ENCODE measurements around the gene RFX4.

RFX4 gene

DNA sequence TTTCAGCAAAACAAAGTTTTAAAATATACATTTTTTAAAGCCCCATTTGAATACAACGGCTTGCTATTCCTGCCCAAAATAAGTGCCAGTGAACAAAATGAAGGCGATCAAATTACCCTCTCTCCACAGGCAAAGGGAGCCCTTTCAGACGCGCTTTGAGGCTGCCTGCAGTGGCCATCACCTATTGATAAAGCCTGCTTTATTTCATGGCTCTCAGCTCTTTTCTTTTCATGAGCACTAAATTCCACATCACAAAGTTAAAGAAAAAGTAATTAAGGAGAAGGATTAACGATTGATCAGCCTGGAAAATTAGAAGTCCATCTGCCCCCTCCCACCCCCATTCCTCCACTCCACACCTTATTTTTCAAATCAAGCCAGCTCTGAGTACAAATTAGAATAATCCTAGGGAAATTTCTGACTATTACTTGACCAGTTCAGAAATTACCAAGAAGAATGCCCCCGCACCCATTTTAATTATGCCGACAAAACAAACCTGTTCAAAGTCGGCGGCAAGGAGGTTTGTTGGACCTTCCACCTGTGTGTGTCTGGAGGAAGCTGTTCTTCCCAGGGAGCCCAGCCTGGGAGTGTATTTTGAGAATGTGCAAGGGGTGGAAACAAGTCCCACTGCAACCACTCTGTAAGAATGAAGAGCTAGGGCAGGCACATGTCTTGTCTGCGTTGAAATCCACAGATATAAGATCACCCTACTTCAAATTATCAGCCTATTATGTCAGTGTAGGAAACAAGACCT lies 127.5 kb downstream of the RFX4 start:
- Histone ChIP-seq H3K27ac (no peak overlapping the region), H3K9ac (no peak overlapping the region), H3K4me1 (no peaks in the 10 kb centered on the region), H3K4me2 (no peak overlapping the region), H4K20me1 (no peaks in the 10 kb centered on the region), H3K27me3 (no peaks in the 10 kb centered on the region), H3K4me3 (no peak overlapping the region), H3K9me3 (replicated peaks in 1 of 11) (no peaks in the 10 kb centered on the region), H3K36me3 (no peaks in the 10 kb centered on the region)
- no peak for TF ChIP-seq Cebpa-rat (IDR thresholded peaks at IDR 0.05)

- no peak overlapping the region for H3K4me3 ChIP-seq
- no peak for TF ChIP-seq Cebpa-rat (IDR thresholded peaks at IDR 0.05)
- H3K36me3 ChIP-seq: no peaks in the 10 kb centered on the region
- no peaks in the 10 kb centered on the region for H3K4me1 ChIP-seq
- H3K4me2 ChIP-seq: no peak overlapping the region
- no peaks in the 10 kb centered on the region for H3K9me3 ChIP-seq (replicated peaks in 1 of 11)
- H3K27me3 ChIP-seq: no peaks in the 10 kb centered on the region
- H4K20me1 ChIP-seq: no peaks in the 10 kb centered on the region
- no peak overlapping the region for H3K27ac ChIP-seq
- H3K9ac ChIP-seq: no peak overlapping the region
Observed at GRCh38 chr12:106711316-106711715, 128.5 kb downstream of the RFX4 start.

DNA sequence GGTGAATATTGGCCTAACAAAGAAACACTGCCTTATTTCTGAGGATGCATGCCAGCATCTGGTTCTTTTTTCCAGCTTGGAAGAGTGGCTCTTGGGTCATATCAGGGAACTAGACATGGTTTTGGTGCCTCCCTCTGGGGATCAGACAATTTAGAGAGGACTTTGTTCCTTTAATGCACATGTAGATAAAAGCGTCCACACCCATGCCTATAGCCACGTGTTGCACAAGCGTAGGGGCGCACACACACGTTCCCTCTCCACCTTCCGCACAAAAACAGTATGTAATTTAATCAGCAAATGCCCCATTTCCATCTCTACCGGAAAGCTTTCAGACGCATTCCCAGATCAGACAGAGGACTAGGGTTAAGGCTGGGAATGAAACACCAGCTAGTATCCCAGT lies 130.0 kb downstream of the RFX4 start:
- Histone ChIP-seq H3K27me3 (no peaks in the 10 kb centered on the region), H3K4me1 (no peaks in the 10 kb centered on the region), H4K20me1 (no peaks in the 10 kb centered on the region), H3K27ac (no peak overlapping the region), H3K4me2 (no peak overlapping the region), H3K9ac (no peak overlapping the region), H3K36me3 (no peaks in the 10 kb centered on the region), H3K4me3 (no peak overlapping the region), H3K9me3 (replicated peaks in 1 of 11) (no peaks in the 10 kb centered on the region)
- TF ChIP-seq Cebpa-rat (IDR thresholded peaks at IDR 0.05): no peak

DNA sequence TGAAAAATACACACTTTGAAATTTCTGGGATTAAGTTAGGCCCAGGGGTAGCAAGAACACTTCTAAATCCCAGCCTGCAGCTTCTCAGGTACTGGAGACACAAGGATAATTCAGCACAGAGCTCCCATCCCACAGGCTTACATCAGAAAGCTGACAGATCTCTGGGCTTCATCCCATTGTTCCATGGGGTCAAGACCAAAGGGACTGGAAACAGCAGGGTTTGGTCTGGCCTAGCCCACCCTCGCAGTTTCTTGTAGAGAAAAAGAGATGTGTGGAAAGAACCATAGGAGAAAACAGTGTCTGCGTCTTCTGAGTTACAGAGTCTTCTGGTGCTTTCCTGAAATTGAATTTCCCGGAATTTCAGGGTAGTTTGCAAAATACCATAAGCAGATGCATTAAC lies 132.1 kb downstream of the RFX4 start:
- Histone ChIP-seq H3K4me1 (no peaks in the 10 kb centered on the region), H4K20me1 (no peaks in the 10 kb centered on the region), H3K27me3 (no peaks in the 10 kb centered on the region), H3K36me3 (no peaks in the 10 kb centered on the region), H3K9ac (no peak overlapping the region), H3K4me2 (no peak overlapping the region), H3K4me3 (no peak overlapping the region), H3K27ac (no peak overlapping the region), H3K9me3 (replicated peaks in 1 of 11) (no peaks in the 10 kb centered on the region)
- TF ChIP-seq Cebpa-rat (IDR thresholded peaks at IDR 0.05): no peak

GRCh38 chr12:106715582-106715981 lies 132.8 kb downstream of the RFX4 start:
- Histone ChIP-seq H3K4me3 (no peak overlapping the region), H3K9ac (no peak overlapping the region), H3K9me3 (replicated peaks in 1 of 11) (no peaks in the 10 kb centered on the region), H3K27ac (no peak overlapping the region), H3K4me1 (no peaks in the 10 kb centered on the region), H4K20me1 (no peaks in the 10 kb centered on the region), H3K27me3 (no peaks in the 10 kb centered on the region), H3K4me2 (no peak overlapping the region), H3K36me3 (no peaks in the 10 kb centered on the region)
- TF ChIP-seq Cebpa-rat (IDR thresholded peaks at IDR 0.05): no peak

DNA sequence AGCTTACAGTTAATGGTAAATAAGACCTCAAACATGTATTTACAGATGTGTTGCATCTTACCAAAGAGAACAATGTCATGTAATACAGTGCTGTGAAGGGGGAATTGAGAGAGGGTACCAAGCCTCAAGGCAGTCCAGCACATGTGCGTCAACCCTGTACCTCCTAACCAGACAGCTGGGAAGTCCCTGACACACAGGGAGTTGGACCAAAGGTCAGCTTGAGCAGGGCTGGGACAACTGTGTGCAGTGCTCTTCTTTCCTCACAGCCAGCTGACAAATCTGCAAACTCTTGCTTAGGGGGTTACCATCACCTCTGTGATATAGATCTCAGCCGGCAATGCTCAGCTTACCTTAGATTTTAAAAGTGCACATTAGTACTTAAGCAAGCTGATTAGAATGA lies 134.9 kb downstream of the RFX4 start:
- Histone ChIP-seq H3K9ac (no peak overlapping the region), H3K9me3 (replicated peaks in 1 of 11) (no peaks in the 10 kb centered on the region), H3K27ac (no peak overlapping the region), H3K4me1 (no peaks in the 10 kb centered on the region), H3K36me3 (no peaks in the 10 kb centered on the region), H3K4me2 (no peak overlapping the region), H4K20me1 (no peaks in the 10 kb centered on the region), H3K4me3 (no peak overlapping the region), H3K27me3 (no peaks in the 10 kb centered on the region)
- no peak for TF ChIP-seq Cebpa-rat (IDR thresholded peaks at IDR 0.05)

DNA sequence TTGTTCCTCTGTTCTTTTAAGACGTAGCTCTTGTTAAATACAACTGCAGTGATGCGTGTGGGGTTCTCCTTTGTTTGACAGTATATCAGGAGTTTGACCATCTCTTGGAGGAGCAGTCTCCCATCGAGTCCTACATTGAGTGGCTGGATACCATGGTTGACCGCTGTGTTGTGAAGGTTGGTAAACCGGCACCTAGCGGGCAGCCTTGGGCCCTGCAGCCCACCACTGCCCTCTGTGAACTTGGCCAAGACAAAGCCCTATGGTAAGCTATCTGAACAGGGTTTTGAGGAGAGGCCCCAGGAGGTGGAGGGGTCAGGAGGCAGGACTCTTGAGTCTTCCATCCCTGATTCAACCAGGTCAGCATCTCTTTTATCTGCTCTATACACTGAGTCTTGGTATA lies 137.1 kb downstream of the RFX4 start:
- H3K9me3 ChIP-seq (replicated peaks in 1 of 11): no peaks in the 10 kb centered on the region
- H3K27ac ChIP-seq: no peak overlapping the region
- H3K36me3 ChIP-seq: no peaks in the 10 kb centered on the region
- H4K20me1 ChIP-seq: no peaks in the 10 kb centered on the region
- no peaks in the 10 kb centered on the region for H3K4me1 ChIP-seq
- no peak for TF ChIP-seq Cebpa-rat (IDR thresholded peaks at IDR 0.05)
- no peak overlapping the region for H3K9ac ChIP-seq
- no peak overlapping the region for H3K4me3 ChIP-seq
- H3K27me3 ChIP-seq: no peaks in the 10 kb centered on the region
- no peak overlapping the region for H3K4me2 ChIP-seq

DNA sequence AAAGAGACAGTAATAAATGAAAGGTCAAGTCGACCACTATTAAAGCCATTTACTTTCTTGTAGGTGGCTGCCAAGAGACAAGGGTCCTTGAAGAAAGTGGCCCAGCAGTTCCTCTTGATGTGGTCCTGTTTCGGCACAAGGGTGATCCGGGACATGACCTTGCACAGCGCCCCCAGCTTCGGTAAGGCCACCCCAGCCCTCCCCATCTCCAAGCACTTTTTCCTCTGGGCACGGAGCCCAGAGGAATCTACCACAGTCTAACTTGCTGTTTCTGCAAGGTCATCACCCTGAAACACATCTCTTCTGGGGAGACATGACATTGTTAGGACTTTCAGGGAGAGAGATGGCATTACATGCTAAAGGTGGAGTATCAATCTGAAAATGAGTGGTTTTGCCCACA lies 137.9 kb downstream of the RFX4 start:
- no peak overlapping the region for H3K9ac ChIP-seq
- no peak overlapping the region for H3K4me3 ChIP-seq
- H3K9me3 ChIP-seq (replicated peaks in 1 of 11): no peaks in the 10 kb centered on the region
- H3K27me3 ChIP-seq: no peaks in the 10 kb centered on the region
- no peak overlapping the region for H3K27ac ChIP-seq
- H3K4me2 ChIP-seq: no peak overlapping the region
- H4K20me1 ChIP-seq: no peaks in the 10 kb centered on the region
- TF ChIP-seq Cebpa-rat (IDR thresholded peaks at IDR 0.05): no peak
- no peaks in the 10 kb centered on the region for H3K36me3 ChIP-seq
- H3K4me1 ChIP-seq: no peaks in the 10 kb centered on the region

DNA sequence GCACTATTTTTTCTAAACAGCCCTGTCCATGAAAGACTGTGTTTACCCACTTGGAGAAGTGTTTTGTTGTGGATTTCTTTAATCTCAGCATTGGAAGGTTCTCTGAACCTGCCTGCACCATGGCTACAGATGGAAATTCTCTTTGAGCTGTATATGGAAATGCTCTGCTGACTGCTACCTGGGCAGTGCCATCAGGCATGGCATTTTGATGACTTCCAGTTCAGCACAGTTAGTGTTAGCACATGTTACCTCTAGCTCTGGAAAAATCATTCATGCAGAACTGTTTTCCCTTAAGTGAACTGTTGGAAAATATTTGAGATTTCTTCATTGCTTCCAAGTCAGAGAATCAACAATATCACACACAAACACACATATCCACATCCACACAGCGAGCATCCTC lies 139.1 kb downstream of the RFX4 start:
- no peak overlapping the region for H3K27ac ChIP-seq
- no peaks in the 10 kb centered on the region for H3K36me3 ChIP-seq
- no peaks in the 10 kb centered on the region for H3K27me3 ChIP-seq
- H4K20me1 ChIP-seq: no peaks in the 10 kb centered on the region
- H3K4me1 ChIP-seq: no peaks in the 10 kb centered on the region
- H3K9ac ChIP-seq: no peak overlapping the region
- no peak overlapping the region for H3K4me3 ChIP-seq
- H3K9me3 ChIP-seq (replicated peaks in 1 of 11): no peaks in the 10 kb centered on the region
- TF ChIP-seq Cebpa-rat (IDR thresholded peaks at IDR 0.05): no peak
- H3K4me2 ChIP-seq: no peak overlapping the region

- Histone ChIP-seq H4K20me1 (no peaks in the 10 kb centered on the region), H3K36me3 (no peaks in the 10 kb centered on the region), H3K27me3 (no peaks in the 10 kb centered on the region), H3K9ac (no peak overlapping the region), H3K27ac (no peak overlapping the region), H3K4me3 (no peak overlapping the region), H3K9me3 (replicated peaks in 1 of 11) (no peaks in the 10 kb centered on the region), H3K4me1 (no peaks in the 10 kb centered on the region), H3K4me2 (no peak overlapping the region)
- TF ChIP-seq Cebpa-rat (IDR thresholded peaks at IDR 0.05): no peak
Observed at GRCh38 chr12:106722837-106723236, 140.0 kb downstream of the RFX4 start.
